OCI-LY7 (cell line): ENCODE data around the gene TRIM38. TPM values are rescaled to one million over a fixed set of nuclear protein-coding genes. Genes with fewer than 3 reads are reported as not detected.

ENCODE experiments used
- BruUV-seq: library from RNA; stranded (reverse); fragments of 400-500 nt; replicated peaks from 2 replicates; lab custom pipeline; 2021; lab: Mats Ljungman, UMichigan
- CTCF ChIA-PET: fragments of 300-600 bp; sonication (Branson Sonifier 250); formaldehyde crosslinking; loops from one replicate; lab custom pipeline; 2022; ENCODE audit warnings: antibody characterized with exemption; ENCODE audit not compliant: unreplicated experiment; lab: Charles Lee
- POLR2A ChIA-PET: fragments of 300-600 bp; sonication (Branson Sonifier 250); formaldehyde crosslinking; loops from one replicate; lab custom pipeline; 2022; ENCODE audit warnings: antibody characterized with exemption; lab: Charles Lee
- DNase-seq: peaks from one replicate; pipeline ENCODE4 v3.0.0-alpha.2; 2015; ENCODE audit warnings: low spot score
- H2AFZ ChIP-seq: fragments of 200-600 bp; sonication (generic), shearing (Covaris generic); 2 replicates; pipeline ENCODE4 v1.6.1; 2014; ENCODE audit warnings: mild to moderate bottlenecking, antibody characterized with exemption, low read length, moderate library complexity
- H3K27ac ChIP-seq: fragments of 200-600 bp; sonication (generic); 2 replicates; pipeline ENCODE4 v1.5.1; 2014; ENCODE audit warnings: mixed run types, low read depth, mild to moderate bottlenecking, moderate library complexity, low read length, inconsistent platforms; ENCODE audit not compliant: poor library complexity, severe bottlenecking
- H3K36me3 ChIP-seq: fragments of 200-600 bp; sonication (generic); 2 replicates; pipeline ENCODE4 v1.6.1; 2014; ENCODE audit warnings: mild to moderate bottlenecking, antibody characterized with exemption, low read length, moderate library complexity, mixed read lengths; ENCODE audit not compliant: insufficient read depth
- H3K4me1 ChIP-seq: fragments of 200-600 bp; sonication (generic); 2 replicates; pipeline ENCODE4 v1.5.1; 2014; ENCODE audit warnings: mild to moderate bottlenecking, low read length; ENCODE audit not compliant: insufficient read depth, poor library complexity, severe bottlenecking
- H3K4me2 ChIP-seq: fragments of 200-600 bp; sonication (generic); 2 replicates; pipeline ENCODE4 v1.6.1; 2014; ENCODE audit warnings: mild to moderate bottlenecking, low read length
- H3K4me3 ChIP-seq: fragments of 200-600 bp; sonication (generic); 2 replicates; pipeline ENCODE4 v1.5.1; 2014; ENCODE audit warnings: mild to moderate bottlenecking, low read depth, low read length; ENCODE audit not compliant: poor library complexity, severe bottlenecking
- H3K79me2 ChIP-seq: fragments of 200-600 bp; sonication (generic); 2 replicates; pipeline ENCODE4 v1.6.1; 2016; ENCODE audit warnings: low read depth, mild to moderate bottlenecking, low read length, moderate library complexity, mixed read lengths; ENCODE audit not compliant: insufficient read depth
- H3K9me2 ChIP-seq: fragments of 200-600 bp; sonication (generic); 2 replicates; pipeline ENCODE4 v1.6.1; 2016; ENCODE audit warnings: mild to moderate bottlenecking, low read length, mixed read lengths; ENCODE audit not compliant: insufficient read depth
- H3K9me3 ChIP-seq: fragments of 200-600 bp; sonication (generic); 2 replicates; pipeline ENCODE4 v1.6.1; 2014; ENCODE audit warnings: mild to moderate bottlenecking, mixed run types, low read length, mixed read lengths
- H4K20me1 ChIP-seq: fragments of 200-600 bp; sonication (generic); 2 replicates; pipeline ENCODE4 v1.6.1; 2014; ENCODE audit warnings: mild to moderate bottlenecking, antibody characterized with exemption, low read length, moderate library complexity, mixed read lengths; ENCODE audit not compliant: insufficient read depth
- EZH2phosphoT487 ChIP-seq: fragments of 200-600 bp; sonication (generic); IDR thresholded peaks from 2 replicates; pipeline ENCODE4 v1.6.1; 2018; ENCODE audit warnings: low read depth, borderline replicate concordance, mild to moderate bottlenecking, mixed run types, antibody characterized with exemption, low read length, moderate library complexity, mixed read lengths
- intact Hi-C: fragments of 100-400 bp; cut with micrococcal nuclease; formaldehyde crosslinking; loops from one replicate; pipeline ENCODE4 v1.10.0; 2022; ENCODE audit not compliant: unreplicated experiment
- total RNA-seq, 2 experiments: library from RNA; depleted of rRNA in 1 of 2; stranded (reverse); fragments of >200 nt in 1 of 2; shearing (Covaris generic) in 1 of 2; gene quantifications; 2 replicates each; pipeline ENCODE4 v1.2.3, GENCODE V29; 2014 to 2022
- TF ChIP-seq, protein P1 (sequence below): fragments of 200-600 bp; sonication (generic); conservative IDR thresholded peaks from 2 replicates; pipeline ENCODE4 v1.5.1; 2014; ENCODE audit warnings: mild to moderate bottlenecking, antibody characterized with exemption, low read length, moderate library complexity, mixed read lengths

Gene TRIM38
- total RNA-seq, 2 experiments from 2014 or later = 12.8 to 14.8 TPM

DNA sequence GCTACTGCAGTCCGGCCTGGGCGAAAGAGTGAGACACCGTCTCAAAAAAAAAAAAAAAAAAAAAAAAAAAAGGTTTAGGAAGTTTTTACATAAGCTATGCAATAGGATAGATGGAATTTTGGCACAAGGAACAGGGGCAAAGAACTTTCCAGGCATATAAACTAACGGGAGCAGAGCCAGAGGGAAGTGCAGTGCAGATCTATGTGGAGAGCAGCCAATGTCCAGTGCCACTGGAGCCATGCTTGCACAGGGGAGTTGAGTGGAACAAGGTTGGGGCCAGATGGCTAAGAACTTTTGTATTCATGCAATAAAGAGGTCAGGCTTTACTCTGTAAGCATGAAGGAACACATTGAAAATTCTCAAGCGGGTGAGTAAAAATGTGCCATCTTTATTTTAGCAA is 42.9 kb upstream of the TRIM38 start:
- Histone ChIP-seq H3K9me3 (no peaks in the 10 kb centered on the region), H2AFZ (no peak overlapping the region), H3K27ac (no peak overlapping the region), H3K79me2 (no peaks in the 10 kb centered on the region), H3K36me3 (no peaks in the 10 kb centered on the region), H3K9me2 (no peaks in the 10 kb centered on the region), H4K20me1 (no peaks in the 10 kb centered on the region), H3K4me3 (no peak overlapping the region), H3K4me2 (no peak overlapping the region), H3K4me1 (no peaks in the 10 kb centered on the region)
- BruUV-seq = no TSS peak
- ChIA-PET POLR2A (no interaction called here), CTCF (no interaction called here)
- TF ChIP-seq EZH2phosphoT487 = no peak
- TF ChIP-seq, protein P1, sequence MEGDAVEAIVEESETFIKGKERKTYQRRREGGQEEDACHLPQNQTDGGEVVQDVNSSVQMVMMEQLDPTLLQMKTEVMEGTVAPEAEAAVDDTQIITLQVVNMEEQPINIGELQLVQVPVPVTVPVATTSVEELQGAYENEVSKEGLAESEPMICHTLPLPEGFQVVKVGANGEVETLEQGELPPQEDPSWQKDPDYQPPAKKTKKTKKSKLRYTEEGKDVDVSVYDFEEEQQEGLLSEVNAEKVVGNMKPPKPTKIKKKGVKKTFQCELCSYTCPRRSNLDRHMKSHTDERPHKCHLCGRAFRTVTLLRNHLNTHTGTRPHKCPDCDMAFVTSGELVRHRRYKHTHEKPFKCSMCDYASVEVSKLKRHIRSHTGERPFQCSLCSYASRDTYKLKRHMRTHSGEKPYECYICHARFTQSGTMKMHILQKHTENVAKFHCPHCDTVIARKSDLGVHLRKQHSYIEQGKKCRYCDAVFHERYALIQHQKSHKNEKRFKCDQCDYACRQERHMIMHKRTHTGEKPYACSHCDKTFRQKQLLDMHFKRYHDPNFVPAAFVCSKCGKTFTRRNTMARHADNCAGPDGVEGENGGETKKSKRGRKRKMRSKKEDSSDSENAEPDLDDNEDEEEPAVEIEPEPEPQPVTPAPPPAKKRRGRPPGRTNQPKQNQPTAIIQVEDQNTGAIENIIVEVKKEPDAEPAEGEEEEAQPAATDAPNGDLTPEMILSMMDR = no peak
- intact Hi-C loops = no loop called here
- no peak for DNase-seq

GRCh38 chr6:25921525-25922203 is 40.9 kb upstream of the TRIM38 start:
- CTCF ChIA-PET = no interaction called here
- H3K27ac ChIP-seq = no peak overlapping the region
- no peaks in the 10 kb centered on the region for H3K9me3 ChIP-seq
- H2AFZ ChIP-seq = no peak overlapping the region
- no peaks in the 10 kb centered on the region for H3K4me1 ChIP-seq
- H3K9me2 ChIP-seq = no peaks in the 10 kb centered on the region
- no peaks in the 10 kb centered on the region for H3K79me2 ChIP-seq
- no peak for TF ChIP-seq EZH2phosphoT487
- TF ChIP-seq, protein P1 = no peak
- H3K36me3 ChIP-seq = no peaks in the 10 kb centered on the region
- intact Hi-C loops = no loop called here
- no peak for DNase-seq
- no peak overlapping the region for H3K4me3 ChIP-seq
- POLR2A ChIA-PET = no interaction called here
- no peak overlapping the region for H3K4me2 ChIP-seq
- BruUV-seq = no TSS peak
- no peaks in the 10 kb centered on the region for H4K20me1 ChIP-seq

GRCh38 chr6:25922301-25922700 is 40.3 kb upstream of the TRIM38 start:
- H3K4me1 ChIP-seq = no peaks in the 10 kb centered on the region
- ChIA-PET POLR2A (no interaction called here), CTCF (no interaction called here)
- H3K9me2 ChIP-seq = no peaks in the 10 kb centered on the region
- H3K9me3 ChIP-seq = no peaks in the 10 kb centered on the region
- no peak for DNase-seq
- H2AFZ ChIP-seq = no peak overlapping the region
- TF ChIP-seq, protein P1 = no peak
- no peak for TF ChIP-seq EZH2phosphoT487
- no peak overlapping the region for H3K4me3 ChIP-seq
- no peaks in the 10 kb centered on the region for H3K36me3 ChIP-seq
- H3K4me2 ChIP-seq = no peak overlapping the region
- no peaks in the 10 kb centered on the region for H3K79me2 ChIP-seq
- no peaks in the 10 kb centered on the region for H4K20me1 ChIP-seq
- no TSS peak for BruUV-seq
- no peak overlapping the region for H3K27ac ChIP-seq
- intact Hi-C loops = no loop called here
